Measurements from ENCODE around the gene CWC27.
A peak's percentile ranks its signal among the peaks of the same experiment; 100 is the strongest.

The CWC27 gene

GRCh38 chr5:64784451-64785025 lies 15.8 kb downstream of the CWC27 start:
- no peak overlapping the region for H3K4me3 ChIP-seq (ENCODE audit: low read depth, low read length)
- peak; percentile 61 for TF ChIP-seq CTCF (IDR thresholded peaks at IDR 0.05; ENCODE audit: low read depth, low read length)

- H3K4me3 ChIP-seq (ENCODE audit: low read depth, low read length), result no peak overlapping the region
- no peak for TF ChIP-seq CTCF (IDR thresholded peaks at IDR 0.05; ENCODE audit: low read depth, low read length)
Measured at GRCh38 chr5:64786372-64786771, 17.6 kb downstream of the CWC27 start.

- no peak for TF ChIP-seq CTCF (IDR thresholded peaks at IDR 0.05; ENCODE audit: low read depth, low read length)
- no peak overlapping the region for H3K4me3 ChIP-seq (ENCODE audit: low read depth, low read length)
Measured at GRCh38 chr5:64788156-64788555, 19.4 kb downstream of the CWC27 start.

- no peak overlapping the region for H3K4me3 ChIP-seq (ENCODE audit: low read depth, low read length)
- no peak for TF ChIP-seq CTCF (IDR thresholded peaks at IDR 0.05; ENCODE audit: low read depth, low read length)
Measured at GRCh38 chr5:64789457-64789856, 20.7 kb downstream of the CWC27 start.

GRCh38 chr5:64790210-64790609 lies 21.5 kb downstream of the CWC27 start:
- H3K4me3 ChIP-seq (ENCODE audit: low read depth, low read length), result no peak overlapping the region
- TF ChIP-seq CTCF (IDR thresholded peaks at IDR 0.05; ENCODE audit: low read depth, low read length), result no peak

- no peak for TF ChIP-seq CTCF (IDR thresholded peaks at IDR 0.05; ENCODE audit: low read depth, low read length)
- H3K4me3 ChIP-seq (ENCODE audit: low read depth, low read length), result no peak overlapping the region
Measured at GRCh38 chr5:64792469-64792868, 23.7 kb downstream of the CWC27 start.

GRCh38 chr5:64794053-64794770 lies 25.5 kb downstream of the CWC27 start:
- H3K4me3 ChIP-seq (ENCODE audit: low read depth, low read length), result no peak overlapping the region
- no peak for TF ChIP-seq CTCF (IDR thresholded peaks at IDR 0.05; ENCODE audit: low read depth, low read length)
